Hepatocyte (in vitro differentiated cells): ENCODE data around the gene MKNK2. TPM values are rescaled to one million over a fixed set of nuclear protein-coding genes. Genes with fewer than 3 reads are reported as not detected.

Experiments used
- DNase-seq: peaks from one replicate; pipeline ENCODE4 v3.0.0-alpha.2; 2016; ENCODE audit warnings: low spot score
- H2AFZ ChIP-seq: fragments of 200-600 bp; sonication (generic); 2 replicates; pipeline ENCODE4 v1.6.0; 2016; ENCODE audit warnings: antibody characterized with exemption, mild to moderate bottlenecking
- H3K27ac ChIP-seq: fragments of 200-600 bp; sonication (generic); 2 replicates; pipeline ENCODE4 v1.5.1; 2016; ENCODE audit warnings: mild to moderate bottlenecking
- H3K27me3 ChIP-seq: fragments of 200-600 bp; sonication (generic); 2 replicates; pipeline ENCODE4 v1.6.1; 2016
- H3K36me3 ChIP-seq: fragments of 200-600 bp; sonication (generic); replicated peaks from 2 replicates; pipeline ENCODE4 v1.5.1; 2016; ENCODE audit warnings: low read depth; ENCODE audit not compliant: insufficient read depth
- H3K4me1 ChIP-seq: fragments of 200-600 bp; sonication (generic); 2 replicates; pipeline ENCODE4 v1.5.1; 2016; ENCODE audit warnings: mild to moderate bottlenecking, moderate library complexity; ENCODE audit not compliant: insufficient read depth
- H3K4me2 ChIP-seq: fragments of 200-600 bp; sonication (generic); 2 replicates; pipeline ENCODE4 v1.6.0; 2016
- H3K4me3 ChIP-seq: fragments of 200-600 bp; sonication (generic); 2 replicates; pipeline ENCODE4 v1.5.1; 2016; ENCODE audit warnings: mild to moderate bottlenecking
- H3K79me2 ChIP-seq: fragments of 200-600 bp; sonication (generic); 2 replicates; pipeline ENCODE4 v1.6.0; 2017; ENCODE audit warnings: mild to moderate bottlenecking
- H3K9me2 ChIP-seq: fragments of 200-600 bp; sonication (generic); replicated peaks from 2 replicates; pipeline ENCODE4 v1.6.0; 2017; ENCODE audit warnings: mild to moderate bottlenecking; ENCODE audit not compliant: insufficient read depth
- H3K9me3 ChIP-seq: fragments of 200-600 bp; sonication (generic); 2 replicates; pipeline ENCODE4 v1.5.1; 2016; ENCODE audit warnings: low read depth, mild to moderate bottlenecking
- H4K20me1 ChIP-seq: fragments of 200-600 bp; sonication (generic); 2 replicates; pipeline ENCODE4 v1.6.0; 2016; ENCODE audit warnings: mild to moderate bottlenecking; ENCODE audit not compliant: insufficient read depth, poor library complexity, severe bottlenecking
- EZH2 ChIP-seq: fragments of 200-600 bp; sonication (generic); IDR thresholded peaks from 2 replicates; pipeline ENCODE4 v1.6.1; 2016; ENCODE audit warnings: antibody characterized with exemption, mild to moderate bottlenecking, borderline replicate concordance
- EZH2phosphoT487 ChIP-seq: fragments of 200-600 bp; sonication (generic); IDR thresholded peaks from one replicate; pipeline ENCODE4 v1.6.1; 2018; ENCODE audit warnings: antibody characterized with exemption, mild to moderate bottlenecking, low read depth, moderate library complexity; ENCODE audit not compliant: unreplicated experiment, severe bottlenecking
- WGBS: methylation state at CpG from one replicate; pipeline ENCODE4 v1.1.6; 2016; ENCODE audit warnings: low lambda C conversion rate; ENCODE audit errors: missing lambda C conversion rate; 5-methylcytosine and 5-hydroxymethylcytosine counted together
- polyA plus RNA-seq: library from polyadenylated mRNA; unstranded; fragments of >200 nt; fragmentation: Nextera tagmentation; extraction: Ambion mirVana; gene quantifications from 2 replicates; pipeline ENCODE4 v1.2.1, GENCODE V29; 2016
- total RNA-seq: library from RNA; depleted of rRNA; stranded (reverse); fragments of >200 nt; gene quantifications from 2 replicates; pipeline ENCODE4 v1.2.3, GENCODE V29; 2014
- TF ChIP-seq, protein P1 (sequence below): fragments of 200-600 bp; sonication (generic); IDR thresholded peaks from 2 replicates; pipeline ENCODE4 v1.5.1; 2016; ENCODE audit warnings: antibody characterized with exemption, mild to moderate bottlenecking; ENCODE audit not compliant: poor library complexity

MKNK2 gene
- total and polyA plus RNA-seq, 2 experiments from 2014 or later = 90.4 to 136 TPM

DNA sequence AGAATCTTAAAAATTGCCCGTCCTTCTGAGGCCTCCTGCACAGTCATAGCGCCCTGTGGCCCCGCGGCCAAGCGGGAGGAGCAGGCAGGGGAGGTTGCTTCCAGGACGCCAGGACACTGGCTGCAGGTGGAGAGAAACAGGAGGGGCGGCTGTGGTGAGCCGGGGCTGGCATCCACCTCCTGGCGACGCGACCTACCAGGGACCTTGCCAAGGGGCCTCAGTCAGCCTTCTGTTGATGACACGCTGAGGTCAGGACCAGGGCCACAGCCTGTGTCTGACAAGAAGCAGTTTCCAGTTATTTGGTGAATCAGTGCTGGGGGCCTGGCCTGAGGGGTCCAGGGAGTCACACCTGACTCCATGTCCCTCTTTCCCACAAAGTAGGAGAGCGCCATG lies 13.3 kb upstream of the MKNK2 start:
- H3K27me3 ChIP-seq = no peaks in the 10 kb centered on the region
- no peak overlapping the region for H3K27ac ChIP-seq
- H3K9me3 ChIP-seq = no peaks in the 10 kb centered on the region
- peaks cover 30% of the 10 kb centered on the region for H3K4me1 ChIP-seq
- no peak for DNase-seq
- H3K36me3 ChIP-seq = no peaks in the 10 kb centered on the region
- H3K9me2 ChIP-seq = no peaks in the 10 kb centered on the region
- 90% methylated on average over 13 of the region's 13 CpGs for WGBS
- H2AFZ ChIP-seq = no peak overlapping the region
- H3K4me3 ChIP-seq = no peak overlapping the region
- peaks cover 7% of the 10 kb centered on the region for H3K79me2 ChIP-seq
- no peaks in the 10 kb centered on the region for H4K20me1 ChIP-seq
- TF ChIP-seq EZH2phosphoT487 = no peak
- TF ChIP-seq, protein P1, sequence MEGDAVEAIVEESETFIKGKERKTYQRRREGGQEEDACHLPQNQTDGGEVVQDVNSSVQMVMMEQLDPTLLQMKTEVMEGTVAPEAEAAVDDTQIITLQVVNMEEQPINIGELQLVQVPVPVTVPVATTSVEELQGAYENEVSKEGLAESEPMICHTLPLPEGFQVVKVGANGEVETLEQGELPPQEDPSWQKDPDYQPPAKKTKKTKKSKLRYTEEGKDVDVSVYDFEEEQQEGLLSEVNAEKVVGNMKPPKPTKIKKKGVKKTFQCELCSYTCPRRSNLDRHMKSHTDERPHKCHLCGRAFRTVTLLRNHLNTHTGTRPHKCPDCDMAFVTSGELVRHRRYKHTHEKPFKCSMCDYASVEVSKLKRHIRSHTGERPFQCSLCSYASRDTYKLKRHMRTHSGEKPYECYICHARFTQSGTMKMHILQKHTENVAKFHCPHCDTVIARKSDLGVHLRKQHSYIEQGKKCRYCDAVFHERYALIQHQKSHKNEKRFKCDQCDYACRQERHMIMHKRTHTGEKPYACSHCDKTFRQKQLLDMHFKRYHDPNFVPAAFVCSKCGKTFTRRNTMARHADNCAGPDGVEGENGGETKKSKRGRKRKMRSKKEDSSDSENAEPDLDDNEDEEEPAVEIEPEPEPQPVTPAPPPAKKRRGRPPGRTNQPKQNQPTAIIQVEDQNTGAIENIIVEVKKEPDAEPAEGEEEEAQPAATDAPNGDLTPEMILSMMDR = no peak
- TF ChIP-seq EZH2 = no peak
- no peak overlapping the region for H3K4me2 ChIP-seq

- Histone ChIP-seq H3K27ac (no peak overlapping the region), H3K9me3 (no peaks in the 10 kb centered on the region), H3K4me3 (no peak overlapping the region), H3K4me1 (peaks cover 36% of the 10 kb centered on the region), H3K36me3 (no peaks in the 10 kb centered on the region), H3K4me2 (no peak overlapping the region), H4K20me1 (no peaks in the 10 kb centered on the region), H3K79me2 (peaks cover 8% of the 10 kb centered on the region), H3K27me3 (no peaks in the 10 kb centered on the region), H3K9me2 (no peaks in the 10 kb centered on the region), H2AFZ (no peak overlapping the region)
- TF ChIP-seq EZH2 (no peak), EZH2phosphoT487 (no peak)
- TF ChIP-seq, protein P1 = no peak
- 92% methylated on average over 8 of the region's 8 CpGs for WGBS
- no peak for DNase-seq
Observed at GRCh38 chr19:2063824-2064223, 12.8 kb upstream of the MKNK2 start.

DNA sequence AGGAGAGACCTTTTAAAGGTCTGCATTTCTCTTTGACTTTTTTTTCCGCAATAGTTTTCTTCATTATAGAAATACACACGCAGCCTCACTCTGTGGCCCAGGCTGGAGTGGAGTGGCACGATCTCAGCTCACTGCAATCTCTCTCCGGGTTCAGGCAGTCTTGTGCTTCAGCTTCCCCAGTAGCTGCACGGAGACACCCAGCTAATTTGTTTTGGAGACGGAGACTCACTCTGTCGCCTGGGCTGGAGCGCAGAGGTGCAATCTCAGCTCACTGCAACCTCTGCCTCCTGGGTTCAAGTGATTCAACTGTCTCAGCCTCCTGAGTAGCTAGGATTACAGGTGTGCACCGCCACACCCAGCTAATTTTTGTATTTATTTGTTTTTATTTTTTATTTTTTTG lies 11.7 kb upstream of the MKNK2 start:
- 90% methylated on average over 9 of the region's 9 CpGs for WGBS
- Histone ChIP-seq H3K27ac (peak overlapping the region; percentile 88), H4K20me1 (no peaks in the 10 kb centered on the region), H3K27me3 (no peaks in the 10 kb centered on the region), H3K79me2 (peaks cover 10% of the 10 kb centered on the region), H3K4me1 (peaks cover 36% of the 10 kb centered on the region), H3K36me3 (no peaks in the 10 kb centered on the region), H2AFZ (no peak overlapping the region), H3K4me3 (no peak overlapping the region), H3K4me2 (peak overlapping the region; percentile 76), H3K9me3 (no peaks in the 10 kb centered on the region), H3K9me2 (no peaks in the 10 kb centered on the region)
- DNase-seq = peak; percentile 3
- TF ChIP-seq EZH2 (no peak), EZH2phosphoT487 (no peak)
- TF ChIP-seq, protein P1 = no peak

GRCh38 chr19:2062389-2062729 lies 11.3 kb upstream of the MKNK2 start:
- H2AFZ ChIP-seq = no peak overlapping the region
- H3K79me2 ChIP-seq = peaks cover 10% of the 10 kb centered on the region
- TF ChIP-seq EZH2 (no peak), EZH2phosphoT487 (no peak)
- TF ChIP-seq, protein P1 = no peak
- H3K27me3 ChIP-seq = no peaks in the 10 kb centered on the region
- peak; percentile 18 for DNase-seq
- H3K4me1 ChIP-seq = peaks cover 32% of the 10 kb centered on the region
- no peaks in the 10 kb centered on the region for H3K9me3 ChIP-seq
- 73% methylated on average over 10 of the region's 10 CpGs for WGBS
- H3K27ac ChIP-seq = peak overlapping the region; percentile 88
- H3K4me2 ChIP-seq = peak overlapping the region; percentile 76
- no peaks in the 10 kb centered on the region for H3K9me2 ChIP-seq
- no peaks in the 10 kb centered on the region for H4K20me1 ChIP-seq
- no peaks in the 10 kb centered on the region for H3K36me3 ChIP-seq
- H3K4me3 ChIP-seq = no peak overlapping the region
